ENCODE results near the gene OR2M7.

DNA sequence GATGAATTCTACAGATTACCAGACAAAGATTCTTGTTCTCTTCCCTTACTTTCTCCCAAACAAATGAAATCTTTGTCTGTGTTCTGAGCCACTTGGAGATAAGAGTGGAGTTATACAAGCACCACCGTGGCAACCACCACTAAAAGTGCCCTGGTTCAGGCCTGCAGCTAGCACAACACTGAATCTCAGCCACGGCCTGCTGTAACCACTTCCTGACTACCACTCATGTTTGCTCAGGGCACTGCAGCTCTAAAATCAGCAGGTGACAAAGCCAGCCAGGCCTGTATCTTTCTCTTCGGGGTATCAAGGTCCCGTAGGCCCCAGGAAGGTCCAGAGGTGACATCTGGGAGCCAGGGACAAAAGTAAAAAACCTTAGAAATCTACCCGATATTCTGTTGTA, 48.0 kb upstream of the OR2M7 start:
- no peak for TF ChIP-seq FOXM1 (IDR thresholded peaks at IDR 0.05; ENCODE audit: borderline replicate concordance, low read depth)
- TF ChIP-seq ZBTB7A (IDR thresholded peaks at IDR 0.05; ENCODE audit: low read depth) = no peak
